Cardiac muscle cell (in vitro differentiated cells and primary cell): ENCODE results near the gene UNG. TPM values are rescaled to one million over a fixed set of nuclear protein-coding genes. Genes with fewer than 3 reads are reported as not detected.

Source experiments
- DNase-seq, 2 donors: peaks; one replicate each; pipeline versions ENCODE4 v3.0.0 to v3.0.0-alpha.2; 2010 to 2017; ENCODE audit warnings: low read depth in 1 of 2, low spot score in 1 of 2
- H3K27ac ChIP-seq: fragments of 200-600 bp; sonication (generic); 2 replicates; pipeline ENCODE4 v1.5.1; 2016
- H3K27me3 ChIP-seq: fragments of 200-600 bp; sonication (generic); 2 replicates; pipeline ENCODE4 v1.6.0; 2016; ENCODE audit warnings: control low read depth
- H3K36me3 ChIP-seq: fragments of 200-600 bp; sonication (generic); 2 replicates; pipeline ENCODE4 v1.5.1; 2016; ENCODE audit warnings: control low read depth
- H3K4me1 ChIP-seq: fragments of 200-600 bp; sonication (generic); 2 replicates; pipeline ENCODE4 v1.8.1; 2017; ENCODE audit warnings: low read depth, mild to moderate bottlenecking, mixed run types
- H3K4me3 ChIP-seq: fragments of 200-600 bp; sonication (generic); 2 replicates; pipeline ENCODE4 v1.5.1; 2016; ENCODE audit warnings: mild to moderate bottlenecking
- H3K9me3 ChIP-seq: fragments of 200-600 bp; sonication (generic); 2 replicates; pipeline ENCODE4 v1.5.1; 2017; ENCODE audit warnings: low read depth, mild to moderate bottlenecking, control low read depth
- CTCF ChIP-seq: IDR thresholded peaks from 2 replicates; pipeline ENCODE4 v1.5.1; 2012; ENCODE audit warnings: low read depth, mild to moderate bottlenecking, low read length
- polyA plus RNA-seq: library from polyadenylated mRNA; unstranded; fragments of >200 nt; fragmentation: Nextera tagmentation; extraction: Ambion mirVana; gene quantifications from 2 replicates; pipeline ENCODE4 v1.2.1, GENCODE V29; 2016
- total RNA-seq: library from RNA; depleted of rRNA; stranded (reverse); fragments of >200 nt; gene quantifications from 2 replicates; pipeline ENCODE4 v1.2.3, GENCODE V29; 2016

UNG gene
- total and polyA plus RNA-seq, 2 experiments from 2014 or later, result 85.7 to 133 TPM

GRCh38 chr12:109054520-109054919 lies 42.9 kb upstream of the UNG start:
- Histone ChIP-seq H3K4me1 (peaks cover 7% of the 10 kb centered on the region), H3K27ac (no peak overlapping the region), H3K27me3 (no peaks in the 10 kb centered on the region), H3K4me3 (no peak overlapping the region), H3K36me3 (peaks cover 10% of the 10 kb centered on the region), H3K9me3 (no peaks in the 10 kb centered on the region)
- no peak for TF ChIP-seq CTCF
- no peak for DNase-seq

- H3K36me3 ChIP-seq, result peaks cover 18% of the 10 kb centered on the region
- no peak overlapping the region for H3K27ac ChIP-seq
- H3K9me3 ChIP-seq, result no peaks in the 10 kb centered on the region
- no peak for DNase-seq
- no peaks in the 10 kb centered on the region for H3K27me3 ChIP-seq
- no peak for TF ChIP-seq CTCF
- no peak overlapping the region for H3K4me3 ChIP-seq
- peaks cover 7% of the 10 kb centered on the region for H3K4me1 ChIP-seq
These were observed 40.5 kb upstream of the UNG start for GRCh38 chr12:109056891-109057290.

- peaks cover 18% of the 10 kb centered on the region for H3K36me3 ChIP-seq
- no peaks in the 10 kb centered on the region for H3K27me3 ChIP-seq
- H3K27ac ChIP-seq, result no peak overlapping the region
- peaks cover 7% of the 10 kb centered on the region for H3K4me1 ChIP-seq
- no peaks in the 10 kb centered on the region for H3K9me3 ChIP-seq
- no peak overlapping the region for H3K4me3 ChIP-seq
- DNase-seq, result no peak
- no peak for TF ChIP-seq CTCF
These were observed 40.0 kb upstream of the UNG start for GRCh38 chr12:109057376-109057775.

- Histone ChIP-seq H3K4me1 (peaks cover 1% of the 10 kb centered on the region), H3K4me3 (no peak overlapping the region), H3K27me3 (no peaks in the 10 kb centered on the region), H3K36me3 (peaks cover 18% of the 10 kb centered on the region), H3K9me3 (no peaks in the 10 kb centered on the region), H3K27ac (no peak overlapping the region)
- TF ChIP-seq CTCF, result no peak
- no peak for DNase-seq
These were observed 38.6 kb upstream of the UNG start for GRCh38 chr12:109058773-109059172.

- Histone ChIP-seq H3K4me1 (no peaks in the 10 kb centered on the region), H3K27ac (no peak overlapping the region), H3K4me3 (no peak overlapping the region), H3K27me3 (no peaks in the 10 kb centered on the region), H3K36me3 (peaks cover 27% of the 10 kb centered on the region), H3K9me3 (no peaks in the 10 kb centered on the region)
- no peak for TF ChIP-seq CTCF
- DNase-seq, result no peak
These were observed 33.3 kb upstream of the UNG start for GRCh38 chr12:109064143-109064542.

GRCh38 chr12:109065154-109065852 lies 32.1 kb upstream of the UNG start:
- peaks cover 22% of the 10 kb centered on the region for H3K36me3 ChIP-seq
- no peaks in the 10 kb centered on the region for H3K9me3 ChIP-seq
- no peaks in the 10 kb centered on the region for H3K4me1 ChIP-seq
- DNase-seq, result no peak
- H3K27ac ChIP-seq, result no peak overlapping the region
- H3K4me3 ChIP-seq, result no peak overlapping the region
- H3K27me3 ChIP-seq, result no peaks in the 10 kb centered on the region
- TF ChIP-seq CTCF, result no peak
